Measurements from ENCODE around the gene BMP2.

DNA sequence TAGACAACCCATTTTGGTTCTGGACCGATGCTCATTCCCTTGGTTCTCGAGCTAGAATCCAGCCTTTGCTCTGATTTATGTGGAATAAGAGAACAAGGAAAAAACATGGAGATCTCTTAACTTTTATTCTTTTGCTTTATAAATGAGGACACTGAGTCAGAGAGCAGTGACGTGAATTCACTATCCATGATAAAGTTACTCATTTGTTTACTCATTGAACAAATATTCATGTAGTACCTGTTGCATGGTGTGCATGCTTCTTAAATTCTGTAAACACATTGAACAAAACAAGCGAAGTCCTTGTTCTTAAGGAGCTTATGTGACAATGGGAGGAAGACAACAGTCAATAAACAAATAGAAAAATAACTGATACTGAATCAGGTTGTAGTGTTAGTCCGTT, 56.9 kb downstream of the BMP2 start:
- TF ChIP-seq, protein P1, sequence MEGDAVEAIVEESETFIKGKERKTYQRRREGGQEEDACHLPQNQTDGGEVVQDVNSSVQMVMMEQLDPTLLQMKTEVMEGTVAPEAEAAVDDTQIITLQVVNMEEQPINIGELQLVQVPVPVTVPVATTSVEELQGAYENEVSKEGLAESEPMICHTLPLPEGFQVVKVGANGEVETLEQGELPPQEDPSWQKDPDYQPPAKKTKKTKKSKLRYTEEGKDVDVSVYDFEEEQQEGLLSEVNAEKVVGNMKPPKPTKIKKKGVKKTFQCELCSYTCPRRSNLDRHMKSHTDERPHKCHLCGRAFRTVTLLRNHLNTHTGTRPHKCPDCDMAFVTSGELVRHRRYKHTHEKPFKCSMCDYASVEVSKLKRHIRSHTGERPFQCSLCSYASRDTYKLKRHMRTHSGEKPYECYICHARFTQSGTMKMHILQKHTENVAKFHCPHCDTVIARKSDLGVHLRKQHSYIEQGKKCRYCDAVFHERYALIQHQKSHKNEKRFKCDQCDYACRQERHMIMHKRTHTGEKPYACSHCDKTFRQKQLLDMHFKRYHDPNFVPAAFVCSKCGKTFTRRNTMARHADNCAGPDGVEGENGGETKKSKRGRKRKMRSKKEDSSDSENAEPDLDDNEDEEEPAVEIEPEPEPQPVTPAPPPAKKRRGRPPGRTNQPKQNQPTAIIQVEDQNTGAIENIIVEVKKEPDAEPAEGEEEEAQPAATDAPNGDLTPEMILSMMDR (IDR thresholded peaks at IDR 0.05; ENCODE audit: insufficient read depth, low read length, poor library complexity, severe bottlenecking), result no peak
- TF ChIP-seq EZH2phosphoT487 (conservative IDR thresholded peaks at IDR 0.05; ENCODE audit: low read length), result no peak
